ENCODE data around the gene ATG9B. TPM values are rescaled to one million over a fixed set of nuclear protein-coding genes. Genes with fewer than 3 reads are reported as not detected.

Gene ATG9B
- total and polyA plus RNA-seq, 9 of the 15 experiments (the other 6 are each of a cell fraction or from before 2014, with no cell fraction given) = 0.29 to 8.0 (median 2.1) TPM

GRCh38 chr7:150992833-150993302, 31.4 kb downstream of the ATG9B start:
- POLR2A ChIA-PET = interaction anchor here (0.5 to 1.5 kb wide), 9 partner anchors 9 to 1101 kb away, joined by 3 to 7 read pairs (median 3); no protein-coding TSS in a partner anchor
- no peaks in the 10 kb centered on the region for H3K79me2 ChIP-seq (ENCODE audit: control insufficient read depth, insufficient read depth, low read length)
- peaks cover 53 to 57% of the 10 kb centered on the region in 2 experiments for H3K4me1 ChIP-seq (replicated peaks in 1 of 2; ENCODE audit: control insufficient read depth in 2 of 2, insufficient read depth in 2 of 2, low read length in 2 of 2)
- intact Hi-C loops (cut with micrococcal nuclease) = loop anchor here (10.0 kb wide), 1 partner anchor 678 kb away; no protein-coding TSS in a partner anchor
- no peaks in the 10 kb centered on the region for H3K36me3 ChIP-seq (ENCODE audit: control insufficient read depth, insufficient read depth, low read length)
- no peaks in the 10 kb centered on the region for H3K27me3 ChIP-seq (ENCODE audit: control insufficient read depth in 2 of 2, insufficient read depth in 2 of 2, low read length in 2 of 2)
- no peak overlapping the region for H3K4me2 ChIP-seq (ENCODE audit: insufficient read depth, low read length)
- H2AFZ ChIP-seq (ENCODE audit: low read depth, low read length) = peak overlapping the region; percentile 78
- in situ Hi-C loops (cut with MboI) = no loop called here
- no peak overlapping the region for H3K4me3 ChIP-seq
- ATAC-seq (peak; percentile 84), DNase-seq (ENCODE audit: extremely low read depth in 1 of 4, low spot score in 3 of 4) (peak; percentile 83 to 93 (median 87)), FAIRE-seq (peak; percentile 97)
- H3K9me3 ChIP-seq (replicated peaks; ENCODE audit: control insufficient read depth, insufficient read depth, low read depth, low read length) = no peaks in the 10 kb centered on the region; the same call in 1 of the 2 replicates
- WGBS (ENCODE audit: insufficient coverage, low coverage, missing lambda C conversion rate) = 7% methylated on average over 5 of the region's 5 CpGs
- peaks cover 5% of the 10 kb centered on the region; the same call in 1 of the 2 replicates for H4K20me1 ChIP-seq (replicated peaks; ENCODE audit: control insufficient read depth, insufficient read depth, low read length)
- BruUV-seq (replicated peaks) = no TSS peak
- CTCF ChIA-PET (ENCODE audit: low intra/inter-chr PET ratio) = no interaction called here
- no peaks in the 10 kb centered on the region for H3K9me1 ChIP-seq (ENCODE audit: control insufficient read depth, insufficient read depth, low read length)
- H3K27ac ChIP-seq (ENCODE audit: extremely low read depth, low read depth, low read length) = peak overlapping the region; percentile 37
- H3K9ac ChIP-seq (ENCODE audit: insufficient read depth in 1 of 2, low read depth in 2 of 2, low read length in 2 of 2) = peak overlapping the region in 1 of 2 experiments; percentile 27; a peak in 1 of 4 replicates
- peak in 1 of 2 experiments; percentile 42; a peak in 1 of 4 replicates for TF ChIP-seq MNT (conservative IDR thresholded peaks at IDR 0.05)
- 0 out of 2 replicates have a peak, but pooled peaks have one; percentile 40 for TF ChIP-seq MXI1 (IDR thresholded peaks at IDR 0.05; ENCODE audit: low read depth, low read length)
- no peak for TF ChIP-seq ZNF507 (tag; conservative IDR thresholded peaks at IDR 0.05)
- TF ChIP-seq SAFB (IDR thresholded peaks at IDR 0.05; ENCODE audit: borderline replicate concordance, low read depth, low read length) = no peak
- TF ChIP-seq GABPB1 (CRISPR knock-in tag; IDR thresholded peaks at IDR 0.05) = 0 out of 2 replicates have a peak, but pooled peaks have one; percentile 62
- no peak for TF ChIP-seq ZEB2 (IDR thresholded peaks at IDR 0.05)
- TF ChIP-seq ZNF639 (CRISPR knock-in tag; conservative IDR thresholded peaks at IDR 0.05 in 1 of 2, IDR thresholded peaks at IDR 0.05 in 1 of 2) = peak in 1 of 2 experiments; percentile 75; a peak in 2 of 4 replicates
- peak; percentile 24; the same call in 1 of the 2 replicates for TF ChIP-seq ARID1B (IDR thresholded peaks at IDR 0.05)
- no peak for TF ChIP-seq MCM7 (IDR thresholded peaks at IDR 0.05)
- no peak for TF ChIP-seq SMAD4 (CRISPR knock-in tag; conservative IDR thresholded peaks at IDR 0.05)
- no peak for TF ChIP-seq HSF4 (CRISPR knock-in tag; IDR thresholded peaks at IDR 0.05; ENCODE audit: borderline replicate concordance)
- TF ChIP-seq PKNOX1 (IDR thresholded peaks at IDR 0.05) = peak; percentile 80
- TF ChIP-seq HCFC1 (IDR thresholded peaks at IDR 0.05; ENCODE audit: low read depth, low read length) = peak; percentile 100
- TF ChIP-seq NR1H2 (CRISPR knock-in tag; IDR thresholded peaks at IDR 0.05) = no peak
- TF ChIP-seq CEBPZ (IDR thresholded peaks at IDR 0.05; ENCODE audit: borderline replicate concordance, low read depth, low read length) = no peak
